BE2C (cell line): Measurements from ENCODE around the gene ARHGAP44.

Experiments used
- DNase-seq: peaks from one replicate; pipeline ENCODE4 v3.0.0-alpha.2; 2020
- H3K27me3 ChIP-seq: fragments of 250-450 bp; sonication (Bioruptor Pico); 2 replicates; pipeline ENCODE4 v1.5.1; 2020; ENCODE audit warnings: mild to moderate bottlenecking
- H3K36me3 ChIP-seq: fragments of 250-450 bp; sonication (Bioruptor Pico); 2 replicates; pipeline ENCODE4 v1.5.1; 2020; ENCODE audit warnings: mild to moderate bottlenecking
- H3K4me1 ChIP-seq: fragments of 250-450 bp; sonication (Bioruptor Pico); 2 replicates; pipeline ENCODE4 v1.5.1; 2020
- H3K4me3 ChIP-seq: 2 replicates; pipeline ENCODE4 v1.5.1; 2011; ENCODE audit warnings: low read depth, low read length
- H3K9me3 ChIP-seq: fragments of 250-450 bp; sonication (Bioruptor Pico); 2 replicates; pipeline ENCODE4 v1.5.1; 2020
- CTCF ChIP-seq: IDR thresholded peaks from 2 replicates; pipeline ENCODE4 v1.5.1; 2012; ENCODE audit warnings: mild to moderate bottlenecking, low read depth, low read length

Gene ARHGAP44

GRCh38 chr17:12812877-12813276 lies 23.6 kb downstream of the ARHGAP44 start:
- Histone ChIP-seq H3K27me3 (no peaks in the 10 kb centered on the region), H3K4me1 (no peaks in the 10 kb centered on the region), H3K36me3 (no peaks in the 10 kb centered on the region), H3K4me3 (no peak overlapping the region), H3K9me3 (no peaks in the 10 kb centered on the region)
- DNase-seq: no peak
- TF ChIP-seq CTCF: no peak

- H3K27me3 ChIP-seq: no peaks in the 10 kb centered on the region
These were observed 24.4 kb downstream of the ARHGAP44 start for GRCh38 chr17:12813664-12814063.

GRCh38 chr17:12814718-12815117 lies 25.4 kb downstream of the ARHGAP44 start:
- DNase-seq: no peak
- H3K4me3 ChIP-seq: no peak overlapping the region

More at GRCh38 chr17:12813664-12814063, 24.4 kb downstream of the ARHGAP44 start:
- H3K4me1 ChIP-seq: no peaks in the 10 kb centered on the region
- no peak for DNase-seq
- TF ChIP-seq CTCF: no peak
- no peak overlapping the region for H3K4me3 ChIP-seq
- no peaks in the 10 kb centered on the region for H3K9me3 ChIP-seq
- no peaks in the 10 kb centered on the region for H3K36me3 ChIP-seq

GRCh38 chr17:12815642-12816141 lies 26.4 kb downstream of the ARHGAP44 start:
- no peak for DNase-seq
- H3K9me3 ChIP-seq: no peaks in the 10 kb centered on the region
- H3K36me3 ChIP-seq: no peaks in the 10 kb centered on the region
- H3K4me3 ChIP-seq: no peak overlapping the region
- TF ChIP-seq CTCF: no peak
- no peaks in the 10 kb centered on the region for H3K27me3 ChIP-seq
- H3K4me1 ChIP-seq: no peaks in the 10 kb centered on the region

More at GRCh38 chr17:12814718-12815117, 25.4 kb downstream of the ARHGAP44 start:
- no peaks in the 10 kb centered on the region for H3K36me3 ChIP-seq
- H3K9me3 ChIP-seq: no peaks in the 10 kb centered on the region
- H3K27me3 ChIP-seq: no peaks in the 10 kb centered on the region
- TF ChIP-seq CTCF: no peak
- H3K4me1 ChIP-seq: no peaks in the 10 kb centered on the region

GRCh38 chr17:12821376-12821940 lies 32.2 kb downstream of the ARHGAP44 start:
- Histone ChIP-seq H3K27me3 (no peaks in the 10 kb centered on the region), H3K36me3 (no peaks in the 10 kb centered on the region), H3K4me3 (no peak overlapping the region), H3K4me1 (no peaks in the 10 kb centered on the region), H3K9me3 (no peaks in the 10 kb centered on the region)
- no peak for DNase-seq
- no peak for TF ChIP-seq CTCF

- no peak overlapping the region for H3K4me3 ChIP-seq
- no peaks in the 10 kb centered on the region for H3K4me1 ChIP-seq
- TF ChIP-seq CTCF: no peak
- no peak for DNase-seq
- no peaks in the 10 kb centered on the region for H3K36me3 ChIP-seq
- H3K9me3 ChIP-seq: no peaks in the 10 kb centered on the region
- no peaks in the 10 kb centered on the region for H3K27me3 ChIP-seq
These were observed 37.1 kb downstream of the ARHGAP44 start for GRCh38 chr17:12826431-12826830.
